IMR-90 (cell line): ENCODE measurements around the gene ACVR1. TPM values are rescaled to one million over a fixed set of nuclear protein-coding genes. Genes with fewer than 3 reads are reported as not detected.

Experiments
- ATAC-seq: fragments of 200-7000 bp; cut with Tn5 transposase; 2 replicates; pipeline ENCODE4 v1.9.1; 2020; ENCODE audit warnings: low read depth, mild to moderate bottlenecking, moderate library complexity
- BruUV-seq: library from RNA; stranded (reverse); fragments of 400-500 nt; replicated peaks from 2 replicates; lab custom pipeline; 2021; lab: Mats Ljungman, UMichigan
- CTCF ChIA-PET: fragments of 300-600 bp; formaldehyde crosslinking; extraction: SDS; loops from one replicate; lab custom pipeline; 2021; ENCODE audit warnings: antibody characterized with exemption; lab: Yijun Ruan, JAX
- POLR2A ChIA-PET: fragments of 300-600 bp; sonication (Branson Sonifier 250); formaldehyde crosslinking; loops from one replicate; lab custom pipeline; 2022; ENCODE audit warnings: antibody characterized with exemption; ENCODE audit not compliant: unreplicated experiment; lab: Charles Lee
- DNase-seq: peaks from one replicate; pipeline ENCODE4 v3.0.0; 2013
- H2AFZ ChIP-seq: replicated peaks from 2 replicates; pipeline ENCODE3; 2013; ENCODE audit warnings: low read length, mild to moderate bottlenecking; ENCODE audit not compliant: poor library complexity
- H2AK5ac ChIP-seq: 2 replicates; pipeline ENCODE4 v1.6.1; 2013; ENCODE audit warnings: low read depth, low read length, inconsistent platforms
- H2AK9ac ChIP-seq: replicated peaks from 2 replicates; pipeline ENCODE3; 2013; ENCODE audit warnings: mild to moderate bottlenecking, low read depth, low read length, moderate library complexity; ENCODE audit not compliant: poor library complexity
- H2BK120ac ChIP-seq: 2 replicates; pipeline ENCODE4 v1.6.1; 2013; ENCODE audit warnings: low read depth, low read length, inconsistent platforms
- H2BK15ac ChIP-seq: 3 replicates; pipeline ENCODE4 v1.6.1; 2013; ENCODE audit warnings: low read depth, low read length, inconsistent platforms
- H2BK20ac ChIP-seq: 2 replicates; pipeline ENCODE4 v1.6.1; 2013; ENCODE audit warnings: low read depth, mild to moderate bottlenecking, inconsistent platforms, low read length, moderate library complexity
- H2BK5ac ChIP-seq: 2 replicates; pipeline ENCODE4 v1.6.1; 2013; ENCODE audit warnings: mild to moderate bottlenecking, low read depth, low read length, inconsistent platforms; ENCODE audit not compliant: poor library complexity, severe bottlenecking
- H3K14ac ChIP-seq: replicated peaks from 2 replicates; pipeline ENCODE4 v1.6.1; 2013; ENCODE audit warnings: low read depth, low read length, inconsistent platforms
- H3K18ac ChIP-seq: 2 replicates; pipeline ENCODE4 v1.6.1; 2013; ENCODE audit warnings: low read depth, low read length, control low read depth
- H3K23ac ChIP-seq: 2 replicates; pipeline ENCODE4 v1.6.1; 2013; ENCODE audit warnings: low read depth, low read length, inconsistent platforms
- H3K27ac ChIP-seq: 2 replicates; pipeline ENCODE4 v1.5.1; 2013; ENCODE audit warnings: mild to moderate bottlenecking, control low read depth, low read length; ENCODE audit not compliant: insufficient read depth
- H3K27me3 ChIP-seq: 2 replicates; pipeline ENCODE4 v1.6.1; 2013; ENCODE audit warnings: low read length; ENCODE audit not compliant: control insufficient read depth, insufficient read depth
- H3K36me3 ChIP-seq: 2 replicates; pipeline ENCODE4 v1.6.1; 2013; ENCODE audit warnings: low read length, mixed read lengths; ENCODE audit not compliant: control insufficient read depth, insufficient read depth
- H3K4ac ChIP-seq: 2 replicates; pipeline ENCODE4 v1.6.1; 2013; ENCODE audit warnings: low read depth, low read length, inconsistent platforms
- H3K4me1 ChIP-seq: 2 replicates; pipeline ENCODE4 v1.6.1; 2013; ENCODE audit warnings: low read length, mixed read lengths; ENCODE audit not compliant: control insufficient read depth, insufficient read depth
- H3K4me2 ChIP-seq: 2 replicates; pipeline ENCODE4 v1.6.1; 2013; ENCODE audit warnings: low read depth, mild to moderate bottlenecking, control low read depth, low read length, moderate library complexity
- H3K4me3 ChIP-seq: 2 replicates; pipeline ENCODE4 v1.5.1; 2013; ENCODE audit warnings: low read depth, mild to moderate bottlenecking, control low read depth, low read length, moderate library complexity; ENCODE audit not compliant: insufficient read depth
- H3K56ac ChIP-seq: 2 replicates; pipeline ENCODE4 v1.6.1; 2013; ENCODE audit warnings: low read length, inconsistent platforms; ENCODE audit not compliant: insufficient read depth; ENCODE audit errors: extremely low read depth
- H3K79me1 ChIP-seq, 2 experiments: 2 replicates each; pipeline ENCODE4 v1.6.1; 2013; ENCODE audit warnings: low read length in 2 of 2, inconsistent platforms in 1 of 2, low read depth in 1 of 2
- H3K9ac ChIP-seq: 2 replicates; pipeline ENCODE4 v1.6.1; 2013; ENCODE audit warnings: low read depth, low read length, control low read depth
- H3K9me1 ChIP-seq: 2 replicates; pipeline ENCODE4 v1.6.1; 2013; ENCODE audit warnings: low read length, inconsistent platforms; ENCODE audit not compliant: insufficient read depth
- H3K9me3 ChIP-seq: 2 replicates; pipeline ENCODE4 v1.6.1; 2013; ENCODE audit warnings: low read length; ENCODE audit not compliant: control insufficient read depth, insufficient read depth
- H4K20me1 ChIP-seq: 2 replicates; pipeline ENCODE4 v1.6.1; 2013; ENCODE audit warnings: low read length, inconsistent platforms; ENCODE audit not compliant: insufficient read depth
- H4K5ac ChIP-seq: 2 replicates; pipeline ENCODE4 v1.6.1; 2013; ENCODE audit warnings: mild to moderate bottlenecking, low read depth, low read length, control low read depth
- H4K8ac ChIP-seq, 2 experiments: 2 replicates each; pipeline ENCODE4 v1.6.1; 2013; ENCODE audit warnings: low read depth in 2 of 2, low read length in 2 of 2, control low read depth in 1 of 2, inconsistent platforms in 1 of 2
- H4K91ac ChIP-seq: 2 replicates; pipeline ENCODE4 v1.6.1; 2013; ENCODE audit warnings: low read depth, low read length, inconsistent platforms; ENCODE audit not compliant: insufficient read depth
- CHD1 ChIP-seq: IDR thresholded peaks from 2 replicates; pipeline ENCODE4 v1.6.1; 2012; ENCODE audit warnings: low read depth, low read length, improper control_type of control experiment
- FOS ChIP-seq: fragments of 150-350 bp; IDR thresholded peaks from 2 replicates; pipeline ENCODE4 v1.6.1; 2016; ENCODE audit warnings: low read depth, low read length
- MAFK ChIP-seq: IDR thresholded peaks from 2 replicates; pipeline ENCODE4 v1.6.1; 2012; ENCODE audit warnings: low read depth, low read length, improper control_type of control experiment
- MXI1 ChIP-seq: IDR thresholded peaks from 2 replicates; pipeline ENCODE4 v1.6.1; 2012; ENCODE audit warnings: low read depth, mild to moderate bottlenecking, low read length, moderate library complexity, borderline replicate concordance
- NFE2L2 ChIP-seq: fragments of 150-350 bp; IDR thresholded peaks from 2 replicates; pipeline ENCODE4 v1.6.1; 2016; ENCODE audit warnings: low read depth, mild to moderate bottlenecking, low read length
- POLR2A ChIP-seq: IDR thresholded peaks from 2 replicates; pipeline ENCODE4 v1.6.1; 2012; ENCODE audit warnings: mild to moderate bottlenecking, low read depth, low read length
- RAD21 ChIP-seq: IDR thresholded peaks from 2 replicates; pipeline ENCODE4 v1.6.1; 2012; ENCODE audit warnings: low read length, improper control_type of control experiment
- RCOR1 ChIP-seq: IDR thresholded peaks from 2 replicates; pipeline ENCODE4 v1.6.1; 2012; ENCODE audit warnings: mild to moderate bottlenecking, low read length, improper control_type of control experiment; ENCODE audit not compliant: insufficient replicate concordance
- RFX5 ChIP-seq: IDR thresholded peaks from 2 replicates; pipeline ENCODE4 v1.8.0; 2012; ENCODE audit warnings: low read depth, mild to moderate bottlenecking, low read length, moderate library complexity
- WGBS, 2 experiments: methylation state at CpG; one replicate each; pipeline versions ENCODE4 v1.1.5 to v1.1.7; 2013; ENCODE audit warnings: missing lambda C conversion rate in 2 of 2; ENCODE audit not compliant: insufficient read length in 1 of 2; ENCODE audit errors: extremely low coverage in 2 of 2; 5-methylcytosine and 5-hydroxymethylcytosine counted together
- dilution Hi-C: fragments of 300-500 bp; cut with HindIII; formaldehyde crosslinking; loops from one replicate; pipeline ENCODE4 v1.14.3; 2018; ENCODE audit warnings: low sequenced_read_pairs; ENCODE audit not compliant: unreplicated experiment
- in situ Hi-C: fragments of 300-500 bp; cut with MboI; formaldehyde crosslinking; loops from 3 replicates; pipeline ENCODE4 v1.14.3; 2019; ENCODE audit warnings: low sequenced_read_pairs, inconsistent platforms, mixed read lengths
- intact Hi-C: fragments of 100-400 bp; cut with micrococcal nuclease; formaldehyde crosslinking; loops from 2 replicates; pipeline ENCODE4 v1.10.0; 2022
- polyA plus RNA-seq, 3 experiments: library from polyadenylated mRNA; depleted of rRNA; stranded (reverse); fragments of >200 nt; gene quantifications; 2 replicates each; pipeline ENCODE4 v1.2.3, GENCODE V29; 2012; ENCODE audit warnings: low replicate concordance in 1 of 3
- total RNA-seq: library from RNA; depleted of rRNA; stranded (reverse); fragments of >200 nt; gene quantifications from 2 replicates; pipeline ENCODE4 v1.2.3, GENCODE V29; 2012
- TF ChIP-seq, protein P1 (sequence below): conservative IDR thresholded peaks from 2 replicates; pipeline ENCODE4 v1.5.1; 2012; ENCODE audit warnings: mild to moderate bottlenecking, low read depth, low read length, improper control_type of control experiment
- TF ChIP-seq, protein P2 (sequence below): fragments of 150-350 bp; IDR thresholded peaks from 2 replicates; pipeline ENCODE4 v1.6.1; 2017; ENCODE audit warnings: mild to moderate bottlenecking, antibody characterized with exemption, low read length, low read depth

The ACVR1 gene
- total and polyA plus RNA-seq, 2 of the 4 experiments (the other 2 are of a cell fraction) = 21.1 to 40.8 TPM

DNA sequence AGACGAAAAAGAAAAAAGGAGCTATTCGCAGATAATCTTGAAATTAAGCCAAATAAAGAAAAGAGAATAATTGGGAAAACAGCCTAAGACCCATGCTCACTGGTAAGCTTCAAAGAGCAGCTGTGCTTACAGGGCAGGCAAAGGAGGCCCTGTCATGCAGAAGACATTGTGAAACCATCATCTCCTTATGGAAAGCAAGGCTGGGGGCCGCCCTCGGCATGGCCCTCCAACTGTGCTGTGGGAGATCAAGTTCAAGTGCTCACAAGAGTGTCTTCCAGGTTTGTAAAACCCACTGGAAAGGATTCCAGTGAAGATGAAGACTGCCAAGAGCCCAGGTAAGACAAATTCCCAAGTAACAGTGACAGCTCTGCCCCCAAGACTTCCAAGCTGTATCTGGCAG is 32.2 kb downstream of the ACVR1 start:
- Histone ChIP-seq H4K20me1 (peaks cover 15% of the 10 kb centered on the region), H2AK9ac (no peak overlapping the region), H3K9me3 (no peaks in the 10 kb centered on the region), H3K27ac (no peak overlapping the region), H3K4me3 (no peak overlapping the region), H3K9ac (no peak overlapping the region), H2AK5ac (no peak overlapping the region), H3K4me1 (peaks cover 20% of the 10 kb centered on the region), H3K36me3 (no peaks in the 10 kb centered on the region; the same call in 1 of the 2 replicates), H2BK120ac (no peak overlapping the region), H3K4ac (no peak overlapping the region), H3K18ac (no peak overlapping the region), H2BK20ac (no peak overlapping the region), H4K91ac (no peak overlapping the region), H2AFZ (no peak overlapping the region), H4K8ac (no peak overlapping the region), H2BK5ac (no peak overlapping the region), H3K56ac (no peak overlapping the region), H3K27me3 (no peaks in the 10 kb centered on the region), H3K14ac (no peak overlapping the region), H3K9me1 (peaks cover 28% of the 10 kb centered on the region), H3K79me1 (peaks cover 50 to 76% of the 10 kb centered on the region in 2 experiments), H2BK15ac (no peak overlapping the region; the same call in 2 of the 3 replicates), H3K4me2 (no peak overlapping the region), H4K5ac (no peak overlapping the region), H3K23ac (no peak overlapping the region)
- WGBS, 2 experiments = no CpG with 5 or more reads among the region's 4 CpGs
- no peak for TF ChIP-seq POLR2A
- TF ChIP-seq, protein P1, sequence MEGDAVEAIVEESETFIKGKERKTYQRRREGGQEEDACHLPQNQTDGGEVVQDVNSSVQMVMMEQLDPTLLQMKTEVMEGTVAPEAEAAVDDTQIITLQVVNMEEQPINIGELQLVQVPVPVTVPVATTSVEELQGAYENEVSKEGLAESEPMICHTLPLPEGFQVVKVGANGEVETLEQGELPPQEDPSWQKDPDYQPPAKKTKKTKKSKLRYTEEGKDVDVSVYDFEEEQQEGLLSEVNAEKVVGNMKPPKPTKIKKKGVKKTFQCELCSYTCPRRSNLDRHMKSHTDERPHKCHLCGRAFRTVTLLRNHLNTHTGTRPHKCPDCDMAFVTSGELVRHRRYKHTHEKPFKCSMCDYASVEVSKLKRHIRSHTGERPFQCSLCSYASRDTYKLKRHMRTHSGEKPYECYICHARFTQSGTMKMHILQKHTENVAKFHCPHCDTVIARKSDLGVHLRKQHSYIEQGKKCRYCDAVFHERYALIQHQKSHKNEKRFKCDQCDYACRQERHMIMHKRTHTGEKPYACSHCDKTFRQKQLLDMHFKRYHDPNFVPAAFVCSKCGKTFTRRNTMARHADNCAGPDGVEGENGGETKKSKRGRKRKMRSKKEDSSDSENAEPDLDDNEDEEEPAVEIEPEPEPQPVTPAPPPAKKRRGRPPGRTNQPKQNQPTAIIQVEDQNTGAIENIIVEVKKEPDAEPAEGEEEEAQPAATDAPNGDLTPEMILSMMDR = no peak
- TF ChIP-seq RCOR1 = no peak
- no peak for TF ChIP-seq FOS
- TF ChIP-seq MAFK = no peak
- TF ChIP-seq, protein P2, sequence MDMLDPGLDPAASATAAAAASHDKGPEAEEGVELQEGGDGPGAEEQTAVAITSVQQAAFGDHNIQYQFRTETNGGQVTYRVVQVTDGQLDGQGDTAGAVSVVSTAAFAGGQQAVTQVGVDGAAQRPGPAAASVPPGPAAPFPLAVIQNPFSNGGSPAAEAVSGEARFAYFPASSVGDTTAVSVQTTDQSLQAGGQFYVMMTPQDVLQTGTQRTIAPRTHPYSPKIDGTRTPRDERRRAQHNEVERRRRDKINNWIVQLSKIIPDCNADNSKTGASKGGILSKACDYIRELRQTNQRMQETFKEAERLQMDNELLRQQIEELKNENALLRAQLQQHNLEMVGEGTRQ = no peak
- TF ChIP-seq NFE2L2 = no peak
- TF ChIP-seq CHD1 = no peak
- no peak for TF ChIP-seq MXI1
- TF ChIP-seq RFX5 = no peak
- no peak for TF ChIP-seq RAD21
- ATAC-seq = no peak
- in situ Hi-C loops = no loop called here
- dilution Hi-C loops = no loop called here
- BruUV-seq = no TSS peak
- POLR2A ChIA-PET = no interaction called here
- intact Hi-C loops = no loop called here
- no peak for DNase-seq
- CTCF ChIA-PET = no interaction called here
